HG02870 (cell line): ENCODE measurements around the gene SPRR2G.
"Not testable (repeated sequence)": the region's sequence is repeated elsewhere in the genome, so short reads cannot be mapped to it uniquely, and the experiment has no call there.

ENCODE experiments used
- ATAC-seq: cut with Tn5 transposase; IDR thresholded peaks from one replicate; pipeline ENCODE4 v1.9.1; 2021; ENCODE audit warnings: mild to moderate bottlenecking, moderate library complexity; ENCODE audit not compliant: unreplicated experiment

The SPRR2G gene

DNA sequence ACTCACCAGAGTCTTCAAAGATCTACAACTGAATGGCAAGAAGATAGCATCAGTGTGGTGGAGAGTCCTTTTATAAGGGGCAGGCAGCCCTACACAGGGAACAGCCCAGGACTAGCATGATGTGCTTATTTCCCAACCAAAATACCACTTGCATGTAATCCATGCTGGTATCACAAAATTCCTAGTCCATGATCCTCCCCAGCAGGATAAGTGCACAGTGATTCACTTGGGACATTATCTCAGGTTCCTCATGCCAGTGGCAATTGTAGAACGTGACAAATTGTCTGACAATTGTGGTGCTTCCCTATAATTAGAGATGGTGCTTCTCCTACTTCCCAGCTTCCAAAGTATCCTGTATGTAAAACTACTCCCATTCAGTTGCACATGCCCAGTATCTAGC is at the start of gene SPRR2G:
TSS of gene SPRR2G (minus strand) at position 45 of the 400 bp plus-strand sequence. CDS start 780 bp downstream, outside the sequence.
- ATAC-seq = no peak

DNA sequence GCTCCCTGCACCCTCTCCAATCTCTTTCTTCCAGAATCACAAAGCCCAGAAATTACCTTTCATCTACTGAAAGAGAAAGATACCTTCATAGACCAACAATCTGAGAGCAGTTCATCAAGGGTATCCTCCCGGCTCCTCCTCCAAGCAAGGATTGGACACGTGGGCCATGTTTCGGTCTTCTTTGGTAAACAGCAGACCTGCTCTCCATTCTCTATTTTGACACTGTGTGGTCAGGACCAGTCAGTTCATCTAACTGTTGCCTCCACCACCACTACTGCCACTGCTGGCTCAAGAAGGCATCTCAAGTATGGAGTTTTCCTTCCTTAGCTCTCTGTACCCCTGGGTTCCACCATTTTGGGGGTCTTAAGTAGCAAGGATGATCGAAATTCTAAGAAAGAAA is 44.5 kb upstream of the SPRR2G start:
- no peak for ATAC-seq

DNA sequence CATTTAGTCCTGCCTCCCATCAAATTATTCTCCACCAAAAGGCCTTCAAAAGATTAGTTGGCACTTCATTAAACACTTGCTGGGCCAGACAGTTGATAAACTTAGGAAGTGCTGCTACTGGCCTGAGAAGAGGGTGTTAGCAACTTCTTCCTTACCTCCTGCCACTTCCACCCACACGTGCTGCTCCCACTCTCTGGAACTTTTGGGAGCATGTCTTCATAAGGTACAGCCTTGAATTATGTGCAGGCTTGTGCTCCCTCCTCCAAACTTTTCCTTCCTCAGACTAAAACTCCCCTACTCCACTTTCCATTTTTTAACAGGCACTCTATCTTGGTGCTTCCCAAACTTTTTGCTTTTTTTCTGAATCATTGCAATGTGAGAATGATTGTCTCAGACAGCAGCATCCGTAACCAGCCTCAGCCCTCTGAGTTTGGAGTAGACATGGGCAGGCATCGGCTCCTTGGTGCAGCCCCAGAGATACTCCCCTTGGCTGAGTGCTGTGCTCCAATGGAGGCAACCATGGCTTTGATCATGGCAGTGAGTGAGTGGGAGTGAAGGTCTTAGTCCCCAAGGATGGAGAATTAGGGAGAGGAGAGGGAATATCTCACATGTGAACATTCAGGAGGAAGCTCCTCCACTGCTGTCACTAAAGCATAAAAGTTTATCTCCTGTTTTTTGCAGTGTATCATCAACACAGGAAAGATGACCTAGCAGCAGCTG is 43.8 kb upstream of the SPRR2G start:
- no peak for ATAC-seq

DNA sequence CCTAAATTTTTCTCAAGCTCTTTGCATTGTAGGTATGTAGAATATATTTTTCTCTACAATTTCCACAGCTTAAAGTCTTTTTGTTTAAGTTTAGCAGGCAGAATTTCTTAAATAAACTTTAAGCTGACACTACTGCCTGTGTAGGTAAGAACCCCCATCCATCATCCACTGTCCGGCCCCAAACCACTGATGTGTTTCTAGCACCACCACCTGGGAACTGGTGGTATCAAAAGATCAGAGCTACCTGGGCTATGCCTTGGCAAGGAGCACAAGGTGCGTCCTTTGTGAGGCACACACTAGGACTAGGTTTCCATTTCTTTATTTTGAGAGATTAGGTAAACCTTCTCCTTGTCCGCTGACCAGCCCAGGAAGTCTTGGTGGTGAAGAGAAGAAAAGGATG is 42.0 kb upstream of the SPRR2G start:
- no peak for ATAC-seq

DNA sequence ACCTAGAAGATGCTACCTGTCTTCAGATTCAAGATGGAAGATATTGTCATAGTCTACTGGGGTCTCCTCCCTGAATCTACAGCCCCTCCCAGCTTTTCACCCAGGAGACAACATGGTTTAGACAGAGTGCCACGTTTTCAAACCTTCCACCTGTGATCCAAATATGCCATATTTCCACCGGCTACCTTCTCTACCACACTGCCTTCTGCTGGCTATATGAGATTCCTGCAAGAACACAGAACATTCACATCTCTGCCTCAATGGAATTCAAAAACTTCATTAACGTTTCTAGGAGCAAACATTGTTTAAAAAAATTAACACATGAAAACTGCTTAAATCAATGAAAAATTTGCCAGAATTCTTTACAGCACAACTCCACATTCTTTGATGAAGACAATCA is 39.7 kb upstream of the SPRR2G start:
- ATAC-seq = no peak

DNA sequence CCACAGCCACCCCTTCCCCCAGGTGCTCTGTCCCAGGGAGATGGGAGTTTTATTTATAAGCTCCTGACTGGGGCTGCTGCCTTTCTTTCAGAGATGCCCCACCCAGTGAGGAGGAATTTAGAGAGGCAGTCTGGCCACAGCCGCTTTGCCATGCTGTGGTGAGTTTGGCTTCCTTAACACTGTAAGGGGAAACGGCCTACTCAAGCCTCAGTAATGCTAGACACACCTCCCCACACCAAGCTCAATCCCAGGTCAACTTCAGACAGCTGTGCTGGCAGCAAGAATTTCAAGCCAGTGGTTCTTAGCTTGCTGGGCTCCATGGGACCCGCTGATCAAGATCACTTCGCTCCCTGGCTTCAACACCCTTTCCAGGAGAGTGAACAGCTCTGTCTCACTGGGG is 37.6 kb upstream of the SPRR2G start:
- not testable (repeated sequence) for ATAC-seq

DNA sequence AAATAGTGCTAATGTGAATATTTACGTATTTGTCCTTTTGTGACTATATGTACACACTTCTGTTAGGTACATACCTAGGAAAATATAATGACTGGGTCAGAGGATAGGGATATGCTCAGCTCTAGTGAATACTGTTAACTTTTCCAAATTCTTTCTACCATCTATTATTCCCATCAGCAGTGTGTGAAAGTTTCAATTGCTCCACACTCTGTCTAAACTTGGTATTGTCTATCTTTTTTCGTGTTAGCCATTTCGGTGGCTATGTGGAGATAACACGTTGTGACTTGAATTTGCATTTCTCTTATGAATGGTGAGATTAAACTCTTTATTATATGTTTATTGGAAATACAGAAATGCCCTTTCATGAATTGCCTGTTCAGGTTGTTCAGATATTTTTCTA is 29.9 kb upstream of the SPRR2G start:
- ATAC-seq = no peak

DNA sequence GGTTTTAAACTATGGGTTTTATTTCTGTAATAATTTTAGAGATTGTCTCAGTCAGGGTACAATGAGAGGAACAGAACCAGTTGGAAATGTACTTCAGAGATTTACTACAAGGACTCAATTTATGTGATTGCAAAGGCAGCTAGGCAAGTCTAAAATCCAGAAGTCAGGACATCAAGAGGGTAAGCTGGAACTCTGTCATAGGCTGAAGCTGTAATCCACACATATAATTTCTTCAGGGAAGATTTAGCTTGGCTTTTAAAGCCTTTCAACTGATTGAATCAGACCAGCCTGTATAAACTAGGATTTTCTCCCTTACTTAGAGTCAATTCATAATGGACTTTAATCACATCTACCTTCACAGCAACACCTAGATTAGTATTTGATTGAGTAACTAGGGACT is 28.2 kb upstream of the SPRR2G start:
- no peak for ATAC-seq

DNA sequence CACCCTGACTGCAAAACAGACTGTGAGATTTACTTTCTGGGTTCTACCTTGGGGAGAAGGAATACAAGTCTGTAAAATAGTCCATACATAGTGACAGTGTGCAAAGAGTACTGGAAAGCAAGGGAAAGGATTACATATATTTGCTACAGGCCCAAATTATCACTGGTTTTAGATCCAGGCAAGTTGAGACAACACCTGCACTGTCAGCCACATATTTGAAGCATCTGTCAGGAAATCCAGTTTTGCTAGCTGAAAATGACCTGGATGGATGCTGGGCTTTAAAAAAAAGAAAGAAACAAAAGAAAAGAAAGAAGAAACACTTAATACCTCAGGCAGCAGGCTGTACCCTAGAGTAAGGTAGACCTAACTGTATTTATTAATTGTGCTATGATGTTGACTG is 23.9 kb upstream of the SPRR2G start:
- no peak for ATAC-seq

DNA sequence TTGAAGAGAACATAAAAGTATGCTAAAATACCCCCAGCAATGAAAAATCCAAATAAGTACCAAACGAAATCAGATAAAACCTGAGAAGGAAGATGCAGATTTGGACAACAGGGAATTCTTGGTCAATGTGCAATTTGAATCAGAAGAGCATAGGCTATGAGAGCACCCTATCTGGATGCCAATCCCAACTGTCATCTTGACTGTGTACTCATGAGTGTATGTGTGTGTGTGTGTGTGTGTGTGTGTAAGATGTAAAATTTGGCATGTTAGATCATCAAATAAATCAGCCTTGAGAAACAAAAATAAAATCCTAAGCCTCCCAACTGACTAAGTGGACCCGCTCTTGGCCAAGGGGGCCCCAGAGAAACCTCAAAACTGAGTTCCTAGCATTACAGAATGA is 18.0 kb upstream of the SPRR2G start:
- no peak for ATAC-seq

DNA sequence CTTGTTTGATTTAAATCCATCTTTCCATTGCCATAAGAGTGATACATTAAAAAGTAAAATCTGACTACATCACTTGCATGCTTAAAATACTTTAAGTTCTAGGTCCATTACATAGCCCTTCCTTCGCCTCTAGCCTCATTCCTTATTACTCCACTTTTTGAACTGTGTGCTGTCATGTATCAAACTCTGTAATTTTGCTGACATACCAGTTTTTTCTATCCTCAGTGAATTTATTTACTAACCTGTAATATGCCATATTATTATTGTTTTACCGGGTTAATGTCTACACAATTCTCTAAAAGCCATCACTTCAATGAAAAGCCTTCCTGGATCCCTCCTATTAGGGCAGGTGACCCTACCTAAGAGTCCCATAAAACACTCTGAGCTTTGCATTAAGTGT is 4.9 kb upstream of the SPRR2G start:
- ATAC-seq = no peak

DNA sequence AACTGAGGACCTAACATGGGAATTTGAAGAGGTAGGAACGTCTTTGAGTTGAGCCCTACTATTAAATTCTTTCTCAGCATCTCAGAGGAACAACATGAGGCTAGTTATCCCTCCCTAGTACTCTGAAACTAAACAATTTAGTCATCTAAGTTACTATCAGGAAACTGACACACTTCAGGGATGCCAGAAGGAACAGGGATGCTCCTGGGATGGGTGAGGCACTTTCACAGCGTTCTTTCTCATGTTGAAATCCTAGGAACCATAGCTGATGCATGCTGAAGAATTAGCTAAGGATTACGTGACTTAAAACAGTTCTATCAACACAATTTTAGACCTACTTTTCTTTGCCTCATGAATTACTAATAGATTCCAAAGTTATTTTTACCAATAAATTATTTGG is 1.8 kb upstream of the SPRR2G start:
- ATAC-seq = no peak

DNA sequence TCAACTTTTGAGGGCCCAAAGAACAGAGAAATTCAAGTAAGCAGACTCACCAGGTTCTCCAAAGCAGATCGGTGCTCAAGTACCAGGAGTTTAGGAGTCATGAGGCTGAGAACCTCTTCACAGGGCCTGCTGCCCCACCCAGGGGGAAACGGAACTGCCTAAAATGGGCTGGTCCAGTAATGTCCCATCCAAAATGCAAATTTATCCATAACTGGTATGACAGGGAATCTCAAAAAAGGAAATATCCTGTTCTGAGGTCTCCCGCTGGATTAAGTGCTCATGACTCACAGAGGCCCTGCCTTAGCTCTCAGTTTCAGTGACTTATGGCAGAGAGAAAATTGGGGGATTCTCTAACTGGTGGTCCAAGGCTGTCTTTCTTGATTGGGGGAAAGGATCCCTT is 9.3 kb downstream of the SPRR2G start:
- no peak for ATAC-seq

DNA sequence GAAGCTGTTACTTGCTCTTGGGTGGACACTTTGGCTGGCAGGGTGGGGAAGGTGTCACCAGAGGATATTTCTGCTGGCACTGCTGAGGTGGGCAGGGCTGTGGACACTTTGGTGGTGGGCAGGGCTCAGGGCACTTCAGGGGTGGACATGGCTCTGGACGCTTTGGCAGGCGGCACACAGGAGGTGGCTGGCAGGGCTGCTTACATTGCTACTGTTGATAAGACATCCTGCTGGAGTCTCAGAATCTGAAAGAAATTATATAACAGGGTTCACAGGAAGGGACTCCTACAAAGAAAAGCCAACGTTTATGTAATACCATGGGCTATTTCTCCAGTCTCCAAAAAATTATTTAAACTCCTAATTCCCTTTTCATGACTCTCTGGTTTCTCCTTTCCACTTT is 10.2 kb downstream of the SPRR2G start:
- no peak for ATAC-seq

DNA sequence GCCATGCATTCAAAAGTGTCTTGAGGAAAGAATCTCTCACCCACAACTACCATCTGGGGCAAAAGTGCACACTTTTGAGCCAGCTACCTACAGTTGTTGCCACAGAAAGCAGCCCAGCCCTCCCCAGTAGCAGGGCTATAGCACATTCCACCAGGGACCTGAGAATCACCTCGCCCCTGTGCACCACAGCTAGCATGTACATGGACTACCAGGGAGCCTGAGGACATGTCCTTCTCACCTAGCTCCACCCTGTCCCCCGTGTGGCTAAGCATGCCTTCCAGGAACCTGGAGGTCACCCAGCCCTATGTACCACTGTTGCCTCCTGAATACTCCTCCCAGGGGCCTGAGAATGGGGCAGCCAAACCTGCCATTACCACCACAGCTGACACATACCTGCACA is 16.9 kb downstream of the SPRR2G start:
- no peak for ATAC-seq

DNA sequence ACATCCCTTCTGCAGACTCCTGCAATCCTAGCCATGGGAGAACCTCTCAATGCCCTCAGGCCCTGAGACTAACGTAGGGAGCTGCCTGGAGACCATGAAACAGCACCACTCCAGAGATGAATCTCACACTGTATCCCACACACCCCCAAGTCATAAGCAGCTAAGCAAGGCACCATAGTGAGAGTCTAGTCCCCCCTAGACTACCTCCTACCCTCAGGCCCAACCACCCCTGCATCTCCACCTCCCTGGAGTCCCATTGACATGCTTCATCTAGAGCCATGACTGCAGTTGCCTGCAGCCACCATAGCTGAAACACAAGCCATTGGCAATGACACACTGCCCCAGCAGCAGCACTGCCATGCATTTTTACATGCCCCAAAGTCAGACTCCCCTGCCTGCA is 17.4 kb downstream of the SPRR2G start:
- ATAC-seq = no peak

DNA sequence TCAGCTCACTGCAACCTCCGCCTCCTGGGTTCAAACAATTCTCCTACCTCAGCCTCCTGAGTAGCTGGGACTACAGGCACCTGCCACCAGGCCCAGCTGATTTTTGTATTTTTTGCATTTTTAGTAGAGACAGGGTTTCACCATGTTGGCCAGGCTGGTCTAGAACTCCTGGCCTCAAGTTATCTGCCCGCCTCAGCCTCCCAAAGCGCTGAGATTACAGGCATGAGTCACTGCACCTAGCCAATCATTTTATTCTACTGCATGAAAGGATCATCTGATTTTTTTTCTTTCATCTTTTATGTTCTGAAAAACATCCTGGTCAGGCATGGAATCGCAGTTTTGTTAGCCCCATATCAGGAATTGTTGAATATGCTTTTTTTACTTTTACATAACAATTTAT is 22.0 kb downstream of the SPRR2G start:
- ATAC-seq = not testable (repeated sequence)

DNA sequence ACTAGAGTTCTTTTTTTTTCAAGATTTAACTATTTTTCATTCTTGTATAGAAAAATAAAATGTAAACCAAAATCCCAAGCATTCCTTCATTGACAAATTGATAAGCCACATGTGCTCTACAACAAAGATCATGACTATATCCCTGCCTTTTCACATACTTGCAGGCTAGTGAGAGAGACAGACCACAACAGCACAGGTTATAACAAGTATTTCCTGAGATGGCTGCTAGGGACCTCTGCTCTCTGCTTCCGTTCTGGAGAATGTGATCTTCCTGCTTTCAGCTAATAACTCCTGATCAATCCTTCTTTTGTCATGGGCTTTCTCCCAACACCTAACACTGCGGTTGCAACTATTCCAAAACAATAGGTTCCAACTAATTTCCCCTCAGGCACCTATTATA is 23.4 kb downstream of the SPRR2G start:
- ATAC-seq = no peak

DNA sequence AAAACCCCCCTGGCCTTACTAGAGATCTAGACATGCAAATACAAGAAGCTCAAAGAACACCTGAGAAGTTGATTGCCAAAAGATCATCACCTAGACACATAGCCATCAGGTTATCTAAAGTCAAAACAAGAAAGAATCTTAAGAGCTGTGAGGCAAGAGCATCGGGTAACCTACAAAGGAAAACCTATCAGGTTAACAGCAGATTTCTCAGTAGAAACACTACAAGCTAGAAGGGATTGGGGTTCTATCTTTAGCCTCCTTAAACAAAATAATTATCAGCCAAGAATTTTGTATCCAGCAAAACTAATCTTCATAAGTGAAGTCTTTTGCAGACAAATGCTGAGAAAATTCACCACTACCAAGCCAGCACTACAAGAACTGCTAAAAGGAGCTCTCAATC is 25.2 kb downstream of the SPRR2G start:
- ATAC-seq = no peak

DNA sequence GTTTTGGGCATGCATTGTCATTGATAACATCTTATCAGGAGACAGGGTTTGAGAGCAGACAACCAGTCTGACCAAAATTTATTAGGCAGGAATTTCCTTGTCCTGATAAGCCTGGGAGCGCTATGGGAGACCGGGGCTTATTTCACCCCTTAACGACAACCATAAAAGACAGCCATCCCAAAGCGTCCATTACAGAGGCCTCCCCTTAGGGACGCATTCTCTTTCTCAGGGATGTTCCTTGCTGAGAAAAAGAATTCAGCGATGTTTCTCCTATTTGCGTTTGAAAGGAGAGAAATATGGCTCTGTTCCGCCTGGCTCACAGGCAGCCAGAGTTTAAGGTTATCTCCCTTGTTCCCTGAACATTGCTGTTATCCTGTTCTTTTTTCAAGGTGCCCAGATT is 26.9 kb downstream of the SPRR2G start:
- not testable (repeated sequence) for ATAC-seq

DNA sequence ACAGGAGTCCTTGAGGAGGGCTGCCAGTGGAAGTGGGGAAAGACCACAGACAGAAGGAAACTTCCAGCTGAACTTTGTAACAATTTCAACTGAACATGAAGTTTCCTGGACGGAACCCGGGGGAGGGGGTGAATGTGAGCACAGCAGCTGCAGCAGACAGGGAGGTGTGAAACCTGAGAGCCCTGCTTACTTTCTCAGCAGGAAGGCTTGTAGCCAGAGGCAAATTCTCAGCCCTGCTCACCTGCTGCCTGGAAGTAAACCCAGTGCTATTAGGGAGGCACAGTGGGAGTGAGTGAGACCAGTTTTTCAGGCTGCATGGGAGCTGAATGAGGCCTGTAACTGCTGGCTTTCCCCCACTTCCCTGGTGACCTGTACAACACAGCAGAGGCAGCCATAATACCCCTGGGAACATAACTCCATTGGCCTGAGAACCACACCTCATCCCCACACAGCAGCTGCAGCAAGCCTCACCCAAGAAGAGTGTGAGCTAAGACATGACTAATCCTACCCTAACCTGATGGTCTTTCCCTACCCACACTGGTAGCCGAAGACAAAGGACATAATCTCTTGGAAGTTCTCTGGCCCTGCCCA is 27.8 kb downstream of the SPRR2G start:
- no peak for ATAC-seq

DNA sequence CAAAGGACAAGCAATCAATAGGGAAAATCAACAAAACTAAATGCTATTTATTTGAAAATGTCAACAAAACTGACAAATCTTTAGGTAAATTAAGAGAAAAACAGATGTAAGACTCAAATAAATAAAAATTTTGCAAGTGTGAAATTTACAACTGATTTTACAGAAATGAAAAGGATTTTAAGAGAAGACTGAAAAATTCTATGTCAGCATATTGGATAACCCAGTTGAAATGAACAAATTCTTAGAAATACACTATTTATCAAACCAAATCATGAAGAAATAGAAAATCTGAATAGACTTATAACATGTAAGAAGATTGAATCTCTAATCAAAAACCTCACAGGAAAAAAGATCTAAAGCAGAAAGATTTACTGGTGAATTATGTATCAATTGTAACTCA is 29.7 kb downstream of the SPRR2G start:
- ATAC-seq = no peak

DNA sequence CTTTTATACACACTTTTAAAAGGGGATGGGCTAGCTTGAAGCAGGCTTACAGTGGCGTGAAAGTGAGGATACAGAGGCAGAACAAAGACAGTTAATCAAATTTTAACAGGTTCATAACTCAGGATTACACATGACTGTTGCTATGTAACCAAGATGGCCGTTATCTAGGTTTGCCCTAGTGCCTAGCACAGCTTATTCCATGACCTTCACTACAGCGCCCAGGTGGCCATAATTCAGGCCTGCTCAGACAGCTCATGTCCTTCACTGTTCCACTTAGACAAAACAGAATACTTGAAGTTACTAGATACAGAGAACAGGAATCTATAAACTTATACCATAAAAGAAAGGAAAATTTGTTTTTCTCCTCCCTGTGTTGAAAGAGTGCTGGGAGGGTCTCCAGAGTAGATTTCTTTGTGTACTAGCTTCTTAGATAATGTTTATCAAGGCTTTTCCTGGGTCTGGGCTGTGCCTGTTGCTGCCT is 31.2 kb downstream of the SPRR2G start:
- no peak for ATAC-seq
